Hematopoietic multipotent progenitor cell (in vitro differentiated cells): ENCODE measurements around the gene FZD2. TPM values are rescaled to one million over a fixed set of nuclear protein-coding genes. Genes with fewer than 3 reads are reported as not detected.

Source experiments
- DNase-seq, 3 donors: peaks; one replicate each; pipeline ENCODE4 v3.0.0-alpha.2; 2011 to 2015; ENCODE audit warnings: low read depth in 2 of 3, low spot score in 2 of 3
- total RNA-seq: library from RNA; depleted of rRNA; stranded (reverse); fragments of >200 nt; gene quantifications from one replicate; pipeline ENCODE4 v1.2.3, GENCODE V29; 2012

The FZD2 gene
- total RNA-seq, 1 donor = 1.1 TPM

DNA sequence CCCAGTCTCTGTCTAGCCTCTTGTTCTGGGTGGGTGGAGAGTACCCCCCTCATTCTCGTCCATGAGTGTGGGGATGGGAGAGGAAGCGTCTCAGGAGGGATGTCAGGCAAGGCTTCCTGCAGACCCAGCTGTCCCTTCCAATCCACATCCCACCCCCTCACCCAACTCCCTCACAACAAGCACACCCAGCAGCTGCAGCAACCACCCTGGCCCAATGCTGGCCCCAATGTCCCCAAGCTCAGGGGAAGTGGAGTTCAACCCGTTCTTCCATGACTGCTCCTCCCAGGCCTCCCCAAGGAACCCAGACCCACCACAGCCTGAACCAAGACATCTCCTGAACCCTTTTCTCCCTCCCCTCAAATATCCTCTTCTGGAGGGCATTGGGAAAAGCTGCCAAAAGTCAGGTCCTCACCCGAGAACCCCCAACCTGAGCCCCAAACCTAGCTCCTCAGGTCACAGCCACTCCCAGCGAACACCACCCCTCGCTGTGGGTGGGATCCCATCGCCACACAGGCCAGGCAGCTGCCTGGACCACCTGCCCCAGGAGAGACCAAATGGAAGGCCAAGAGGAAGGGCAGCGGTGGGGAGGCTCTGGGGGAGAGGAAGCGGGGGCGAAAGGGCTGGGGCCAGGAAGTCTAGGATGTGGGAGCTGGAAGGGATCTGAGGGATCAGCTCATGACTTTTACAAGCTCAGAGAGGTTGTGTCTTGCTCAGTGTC, 47.6 kb downstream of the FZD2 start:
- DNase-seq = no peak

GRCh38 chr17:44606658-44607057, 49.4 kb downstream of the FZD2 start:
- no peak for DNase-seq

- DNase-seq = no peak
These were observed 50.8 kb downstream of the FZD2 start for GRCh38 chr17:44607836-44608690.

- DNase-seq = no peak
These were observed 51.6 kb downstream of the FZD2 start for GRCh38 chr17:44608727-44609435.

- DNase-seq = no peak
These were observed 53.0 kb downstream of the FZD2 start for GRCh38 chr17:44610331-44610730.

Other genes with a start within 250 kb of the FZD2 start
- 1.6 TPM for gene RUNDC3A, start 248.9 kb upstream of the FZD2 start, total RNA-seq
- gene SLC25A39, start 232.7 kb upstream of the FZD2 start, total RNA-seq = 98.3 TPM
- gene GRN, start 212.2 kb upstream of the FZD2 start, total RNA-seq = 263 TPM
- 9.2 TPM for gene FAM171A2, start 193.6 kb upstream of the FZD2 start, total RNA-seq
- gene ITGA2B, start 167.8 kb upstream of the FZD2 start, total RNA-seq = 80.8 TPM
- gene GPATCH8, start 54.1 kb upstream of the FZD2 start, total RNA-seq = 15.3 TPM
- gene MEIOC, start 99.0 kb downstream of the FZD2 start, total RNA-seq = 0.27 TPM
- gene CCDC43, start 132.3 kb downstream of the FZD2 start, total RNA-seq = 7.5 TPM
- gene DBF4B, start 151.2 kb downstream of the FZD2 start, total RNA-seq = 4.8 TPM
- 1.6 TPM for gene ADAM11, start 201.5 kb downstream of the FZD2 start, total RNA-seq